ENCODE data around the gene MYF6. TPM values are rescaled to one million over a fixed set of nuclear protein-coding genes. Genes with fewer than 3 reads are reported as not detected.
A peak's percentile ranks its signal among the peaks of the same experiment; 100 is the strongest.

The MYF6 gene
- total and polyA plus RNA-seq, 2 donors (not counting 1 experiment from before 2014, with no cell fraction given), result not detected

DNA sequence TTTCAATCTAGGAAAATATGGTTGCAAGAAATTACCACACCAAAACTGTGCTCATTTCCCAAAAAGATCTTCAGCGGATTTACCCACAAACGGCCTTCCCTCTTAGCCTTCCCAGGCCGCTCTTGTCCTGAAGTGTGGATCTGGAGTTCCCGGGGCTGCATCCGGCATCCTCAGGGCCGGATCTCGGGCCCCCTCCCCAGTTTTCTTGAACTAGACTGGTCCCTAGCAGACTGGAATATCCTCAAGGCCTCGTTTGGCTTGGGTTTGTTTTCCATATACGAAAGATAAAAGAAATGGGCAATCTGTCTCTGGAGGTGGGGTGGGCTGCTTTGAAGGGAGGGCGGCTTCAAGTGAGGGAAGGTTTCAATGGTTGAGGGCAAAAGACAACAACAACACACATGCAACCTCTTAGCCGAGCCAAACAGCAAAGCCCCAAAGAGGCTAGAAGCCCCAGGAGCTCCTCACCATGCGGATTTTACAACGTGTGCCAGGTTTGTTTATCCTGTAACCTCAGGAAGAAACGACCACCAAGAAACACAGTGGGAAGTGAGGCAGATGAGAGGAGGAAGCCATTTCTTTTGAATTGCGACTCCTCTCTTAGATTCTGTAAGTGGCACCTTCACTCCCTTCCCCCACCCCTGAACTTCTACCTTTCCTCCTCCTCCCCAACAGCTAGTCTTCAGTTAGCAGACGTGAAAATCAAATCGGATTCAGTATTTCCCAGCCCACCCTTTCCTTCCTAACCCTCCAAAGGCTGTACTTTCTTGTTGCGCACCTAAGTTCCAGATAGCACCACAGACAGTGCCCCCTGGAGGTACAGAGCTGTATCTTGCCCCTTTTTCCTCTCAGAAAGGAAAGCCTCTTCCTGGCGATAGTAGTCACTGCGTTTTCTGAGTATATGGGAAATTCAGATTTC lies 2.6 kb downstream of the MYF6 start:
- H4K20me1 ChIP-seq (ENCODE audit: control insufficient read depth, extremely low read depth, insufficient read depth, low read length), result no peaks in the 10 kb centered on the region
- H3K9me3 ChIP-seq (ENCODE audit: control insufficient read depth, insufficient read depth, low read depth, low read length), result no peaks in the 10 kb centered on the region
- no peak overlapping the region for H3K4me3 ChIP-seq (replicated peaks in 1 of 4; ENCODE audit: control extremely low read depth in 1 of 4, insufficient read depth in 1 of 4, low read depth in 3 of 4, low read length in 4 of 4)
- no peak overlapping the region for H2AFZ ChIP-seq (ENCODE audit: low read length)
- DNase-seq (ENCODE audit: low read depth in 2 of 2), result no peak
- no peak overlapping the region for H3K27ac ChIP-seq (ENCODE audit: insufficient read depth, low read length)
- H3K79me2 ChIP-seq (ENCODE audit: control insufficient read depth, insufficient read depth, low read length), result no peaks in the 10 kb centered on the region
- H3K4me1 ChIP-seq (ENCODE audit: control insufficient read depth, extremely low read depth, insufficient read depth, low read length), result no peaks in the 10 kb centered on the region
- TF ChIP-seq EZH2 (IDR thresholded peaks at IDR 0.05; ENCODE audit: low read length, missing control alignments), result no peak
- TF ChIP-seq, protein P1, sequence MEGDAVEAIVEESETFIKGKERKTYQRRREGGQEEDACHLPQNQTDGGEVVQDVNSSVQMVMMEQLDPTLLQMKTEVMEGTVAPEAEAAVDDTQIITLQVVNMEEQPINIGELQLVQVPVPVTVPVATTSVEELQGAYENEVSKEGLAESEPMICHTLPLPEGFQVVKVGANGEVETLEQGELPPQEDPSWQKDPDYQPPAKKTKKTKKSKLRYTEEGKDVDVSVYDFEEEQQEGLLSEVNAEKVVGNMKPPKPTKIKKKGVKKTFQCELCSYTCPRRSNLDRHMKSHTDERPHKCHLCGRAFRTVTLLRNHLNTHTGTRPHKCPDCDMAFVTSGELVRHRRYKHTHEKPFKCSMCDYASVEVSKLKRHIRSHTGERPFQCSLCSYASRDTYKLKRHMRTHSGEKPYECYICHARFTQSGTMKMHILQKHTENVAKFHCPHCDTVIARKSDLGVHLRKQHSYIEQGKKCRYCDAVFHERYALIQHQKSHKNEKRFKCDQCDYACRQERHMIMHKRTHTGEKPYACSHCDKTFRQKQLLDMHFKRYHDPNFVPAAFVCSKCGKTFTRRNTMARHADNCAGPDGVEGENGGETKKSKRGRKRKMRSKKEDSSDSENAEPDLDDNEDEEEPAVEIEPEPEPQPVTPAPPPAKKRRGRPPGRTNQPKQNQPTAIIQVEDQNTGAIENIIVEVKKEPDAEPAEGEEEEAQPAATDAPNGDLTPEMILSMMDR (conservative IDR thresholded peaks at IDR 0.05 in 1 of 2, IDR thresholded peaks at IDR 0.05 in 1 of 2; ENCODE audit: low read depth in 1 of 2, low read length in 2 of 2), result peak in 1 of 2 donors; percentile 29
- H3K9ac ChIP-seq (ENCODE audit: insufficient read depth, low read length), result no peak overlapping the region
- no peak overlapping the region for H3K4me2 ChIP-seq (ENCODE audit: extremely low read depth, insufficient read depth, low read length)
- H3K36me3 ChIP-seq (ENCODE audit: control insufficient read depth, insufficient read depth, low read length), result no peaks in the 10 kb centered on the region
- H3K27me3 ChIP-seq (ENCODE audit: control insufficient read depth, insufficient read depth, low read length), result no peaks in the 10 kb centered on the region

DNA sequence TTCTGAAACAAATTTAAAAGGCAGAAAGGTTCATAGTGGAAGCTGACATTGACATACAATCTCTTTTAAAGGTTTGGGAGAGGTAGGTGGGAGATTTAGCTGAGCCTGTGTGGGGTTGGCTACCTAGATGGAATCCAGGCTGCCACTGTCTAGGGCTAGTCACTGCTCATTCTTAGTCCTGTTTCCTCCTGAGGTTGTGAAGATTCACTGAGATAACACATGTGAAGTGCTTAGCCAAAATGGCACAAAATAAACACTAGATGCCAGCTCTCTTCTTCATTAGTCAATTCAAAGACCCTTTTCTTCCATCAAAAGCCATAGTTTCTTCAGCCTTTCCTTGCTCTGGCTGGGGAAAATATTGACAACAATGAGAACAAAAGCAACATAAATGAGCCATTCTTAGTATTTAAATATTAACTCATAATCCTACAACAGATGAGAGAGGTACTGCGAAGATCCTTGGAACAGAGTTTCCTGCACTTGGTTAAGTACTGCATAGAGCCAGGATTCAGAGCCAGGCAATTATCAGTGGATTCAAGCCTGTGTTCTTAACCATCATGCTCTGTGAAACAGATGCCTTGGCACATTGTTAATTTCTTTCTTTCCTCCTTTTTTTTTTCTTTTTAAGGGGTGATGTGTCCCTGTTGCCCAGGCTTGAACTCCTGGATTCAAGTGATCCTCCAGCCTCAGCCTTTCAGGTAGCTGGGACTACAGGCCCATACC lies 3.5 kb downstream of the MYF6 start:
- Histone ChIP-seq H3K27me3 (ENCODE audit: control insufficient read depth, insufficient read depth, low read length) (no peaks in the 10 kb centered on the region), H2AFZ (ENCODE audit: low read length) (no peak overlapping the region), H3K9ac (ENCODE audit: insufficient read depth, low read length) (no peak overlapping the region), H4K20me1 (ENCODE audit: control insufficient read depth, extremely low read depth, insufficient read depth, low read length) (no peaks in the 10 kb centered on the region), H3K79me2 (ENCODE audit: control insufficient read depth, insufficient read depth, low read length) (no peaks in the 10 kb centered on the region), H3K36me3 (ENCODE audit: control insufficient read depth, insufficient read depth, low read length) (no peaks in the 10 kb centered on the region), H3K9me3 (ENCODE audit: control insufficient read depth, insufficient read depth, low read depth, low read length) (no peaks in the 10 kb centered on the region), H3K4me3 (replicated peaks in 1 of 4; ENCODE audit: control extremely low read depth in 1 of 4, insufficient read depth in 1 of 4, low read depth in 3 of 4, low read length in 4 of 4) (no peak overlapping the region), H3K4me1 (ENCODE audit: control insufficient read depth, extremely low read depth, insufficient read depth, low read length) (no peaks in the 10 kb centered on the region), H3K27ac (ENCODE audit: insufficient read depth, low read length) (no peak overlapping the region), H3K4me2 (ENCODE audit: extremely low read depth, insufficient read depth, low read length) (no peak overlapping the region)
- DNase-seq (ENCODE audit: low read depth in 2 of 2), result no peak
- TF ChIP-seq, protein P1 (conservative IDR thresholded peaks at IDR 0.05 in 1 of 2, IDR thresholded peaks at IDR 0.05 in 1 of 2; ENCODE audit: low read depth in 1 of 2, low read length in 2 of 2), result no peak
- TF ChIP-seq EZH2 (IDR thresholded peaks at IDR 0.05; ENCODE audit: low read length, missing control alignments), result no peak

DNA sequence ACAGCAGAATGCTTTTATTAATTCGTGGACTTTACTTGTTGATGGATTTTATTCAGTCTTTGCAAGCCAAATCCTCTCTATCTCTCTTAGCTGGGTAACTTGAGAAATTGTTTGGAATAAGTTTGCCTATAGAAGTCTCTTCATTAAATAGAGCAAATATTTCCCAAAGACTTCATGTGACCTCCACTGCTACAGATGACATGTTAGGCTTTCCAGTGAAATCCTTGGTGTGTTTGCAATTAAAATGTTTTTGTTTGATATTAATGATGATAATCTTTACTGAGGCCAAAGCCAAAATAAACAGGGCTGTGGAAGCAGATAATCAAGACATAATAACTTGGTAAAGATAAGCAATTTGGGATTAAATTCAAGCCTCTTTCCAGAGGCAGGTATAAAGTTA lies 4.4 kb downstream of the MYF6 start:
- Histone ChIP-seq H3K27me3 (ENCODE audit: control insufficient read depth, insufficient read depth, low read length) (no peaks in the 10 kb centered on the region), H4K20me1 (ENCODE audit: control insufficient read depth, extremely low read depth, insufficient read depth, low read length) (no peaks in the 10 kb centered on the region), H3K9ac (ENCODE audit: insufficient read depth, low read length) (no peak overlapping the region), H2AFZ (ENCODE audit: low read length) (no peak overlapping the region), H3K27ac (ENCODE audit: insufficient read depth, low read length) (no peak overlapping the region), H3K9me3 (ENCODE audit: control insufficient read depth, insufficient read depth, low read depth, low read length) (no peaks in the 10 kb centered on the region), H3K4me2 (ENCODE audit: extremely low read depth, insufficient read depth, low read length) (no peak overlapping the region), H3K4me1 (ENCODE audit: control insufficient read depth, extremely low read depth, insufficient read depth, low read length) (no peaks in the 10 kb centered on the region), H3K4me3 (replicated peaks in 1 of 4; ENCODE audit: control extremely low read depth in 1 of 4, insufficient read depth in 1 of 4, low read depth in 3 of 4, low read length in 4 of 4) (no peak overlapping the region), H3K79me2 (ENCODE audit: control insufficient read depth, insufficient read depth, low read length) (no peaks in the 10 kb centered on the region), H3K36me3 (ENCODE audit: control insufficient read depth, insufficient read depth, low read length) (no peaks in the 10 kb centered on the region)
- no peak for DNase-seq (ENCODE audit: low read depth in 2 of 2)
- no peak for TF ChIP-seq EZH2 (IDR thresholded peaks at IDR 0.05; ENCODE audit: low read length, missing control alignments)
- TF ChIP-seq, protein P1 (conservative IDR thresholded peaks at IDR 0.05 in 1 of 2, IDR thresholded peaks at IDR 0.05 in 1 of 2; ENCODE audit: low read depth in 1 of 2, low read length in 2 of 2), result no peak
